ENCODE data around the gene FOXQ1. TPM values are rescaled to one million over a fixed set of nuclear protein-coding genes. Genes with fewer than 3 reads are reported as not detected.

The FOXQ1 gene
- total RNA-seq, 1 experiment from 2014 or later = 46.1 TPM

DNA sequence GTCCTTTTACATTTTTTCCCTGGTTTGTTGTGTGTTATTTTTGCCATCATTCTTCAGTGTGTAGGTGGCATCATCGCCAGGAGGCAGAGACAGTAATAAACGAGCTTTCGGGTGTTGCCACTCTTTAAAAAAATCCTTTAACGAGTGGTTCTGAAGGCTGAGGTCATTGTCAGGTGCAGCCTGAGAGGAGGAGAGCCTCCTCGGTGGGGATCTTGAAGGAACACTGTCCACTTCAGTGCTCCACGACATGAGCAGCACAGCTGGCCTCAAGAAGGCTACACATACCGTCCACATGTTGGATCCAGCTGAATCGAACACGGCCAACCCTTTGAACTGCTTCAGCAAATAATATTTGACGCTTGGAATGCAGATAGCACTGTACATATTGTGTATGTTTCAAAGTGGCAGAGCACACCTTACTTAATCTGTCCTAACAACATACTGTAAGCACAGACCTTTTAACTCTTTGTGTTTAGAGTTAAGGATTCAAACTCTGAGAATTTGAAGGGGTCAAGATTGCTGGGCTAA lies 48.0 kb upstream of the FOXQ1 start:
- Mint-ChIP-seq H3K27me3 (ENCODE audit: unreplicated experiment) (no peaks in the 10 kb centered on the region), H3K27ac (ENCODE audit: unreplicated experiment) (no peak overlapping the region), H3K9me3 (ENCODE audit: low read depth, unreplicated experiment) (no peaks in the 10 kb centered on the region), H3K4me3 (ENCODE audit: low read depth, unreplicated experiment) (no peak overlapping the region), H3K36me3 (ENCODE audit: insufficient read depth, unreplicated experiment) (no peaks in the 10 kb centered on the region), H3K4me1 (ENCODE audit: low read depth, unreplicated experiment) (peaks cover 23% of the 10 kb centered on the region)
- CTCF ChIA-PET = no interaction called here
- TF ChIP-seq, protein P1, sequence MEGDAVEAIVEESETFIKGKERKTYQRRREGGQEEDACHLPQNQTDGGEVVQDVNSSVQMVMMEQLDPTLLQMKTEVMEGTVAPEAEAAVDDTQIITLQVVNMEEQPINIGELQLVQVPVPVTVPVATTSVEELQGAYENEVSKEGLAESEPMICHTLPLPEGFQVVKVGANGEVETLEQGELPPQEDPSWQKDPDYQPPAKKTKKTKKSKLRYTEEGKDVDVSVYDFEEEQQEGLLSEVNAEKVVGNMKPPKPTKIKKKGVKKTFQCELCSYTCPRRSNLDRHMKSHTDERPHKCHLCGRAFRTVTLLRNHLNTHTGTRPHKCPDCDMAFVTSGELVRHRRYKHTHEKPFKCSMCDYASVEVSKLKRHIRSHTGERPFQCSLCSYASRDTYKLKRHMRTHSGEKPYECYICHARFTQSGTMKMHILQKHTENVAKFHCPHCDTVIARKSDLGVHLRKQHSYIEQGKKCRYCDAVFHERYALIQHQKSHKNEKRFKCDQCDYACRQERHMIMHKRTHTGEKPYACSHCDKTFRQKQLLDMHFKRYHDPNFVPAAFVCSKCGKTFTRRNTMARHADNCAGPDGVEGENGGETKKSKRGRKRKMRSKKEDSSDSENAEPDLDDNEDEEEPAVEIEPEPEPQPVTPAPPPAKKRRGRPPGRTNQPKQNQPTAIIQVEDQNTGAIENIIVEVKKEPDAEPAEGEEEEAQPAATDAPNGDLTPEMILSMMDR (IDR thresholded peaks at IDR 0.05; ENCODE audit: unreplicated experiment) = no peak
- DNase-seq = no peak
- no TSS peak for BruUV-seq (replicated peaks)
- intact Hi-C loops (cut with micrococcal nuclease; ENCODE audit: unreplicated experiment) = loop anchor here (10.0 kb wide), 1 partner anchor 51 kb away; the partner anchor contains the start of gene FOXQ1

DNA sequence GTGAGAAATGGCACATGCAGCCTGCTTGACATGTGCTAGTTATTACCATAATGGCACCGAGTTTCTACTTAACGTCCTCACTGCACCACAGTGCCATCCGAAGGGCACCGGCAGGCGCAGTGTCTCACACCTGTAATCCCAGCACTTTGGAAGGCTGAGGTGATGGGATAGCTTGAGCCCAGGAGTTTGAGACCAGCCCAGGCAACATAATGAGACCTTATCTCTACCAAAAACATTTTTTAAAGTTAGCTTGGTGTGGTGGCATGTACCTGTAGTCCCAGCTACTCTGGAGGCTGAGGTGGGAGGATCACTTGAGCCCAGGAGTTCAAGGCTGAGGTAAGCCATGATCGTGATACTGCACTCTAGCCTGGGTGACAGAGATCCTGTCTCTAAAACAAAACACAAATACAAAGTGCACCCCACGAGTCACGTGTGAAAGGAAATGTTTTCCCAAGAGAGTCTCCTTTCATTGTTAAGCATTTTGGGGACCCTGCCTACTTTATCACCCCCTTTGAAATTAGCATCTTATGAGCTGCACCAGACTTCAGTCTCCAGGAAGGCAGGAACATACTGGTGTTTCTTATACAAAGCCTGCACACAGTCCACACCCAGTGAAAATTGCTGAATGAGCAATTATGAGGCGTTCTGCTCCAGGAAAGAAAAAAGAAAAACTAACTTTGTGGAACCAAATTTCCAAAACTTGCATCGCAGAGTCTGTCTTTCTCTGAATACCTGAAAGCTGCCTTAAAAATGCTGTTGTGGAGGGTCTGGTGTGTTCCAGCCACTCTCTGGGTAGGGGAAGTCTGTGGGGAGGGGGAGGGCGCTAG lies 47.1 kb upstream of the FOXQ1 start:
- intact Hi-C loops (cut with micrococcal nuclease; ENCODE audit: unreplicated experiment) = loop anchor here (10.0 kb wide), 1 partner anchor 50 kb away; the partner anchor contains the start of gene FOXQ1
- TF ChIP-seq, protein P1 (IDR thresholded peaks at IDR 0.05; ENCODE audit: unreplicated experiment) = no peak
- Mint-ChIP-seq H3K27me3 (ENCODE audit: unreplicated experiment) (no peaks in the 10 kb centered on the region), H3K27ac (ENCODE audit: unreplicated experiment) (no peak overlapping the region), H3K9me3 (ENCODE audit: low read depth, unreplicated experiment) (no peaks in the 10 kb centered on the region), H3K36me3 (ENCODE audit: insufficient read depth, unreplicated experiment) (no peaks in the 10 kb centered on the region), H3K4me1 (ENCODE audit: low read depth, unreplicated experiment) (peaks cover 24% of the 10 kb centered on the region), H3K4me3 (ENCODE audit: low read depth, unreplicated experiment) (no peak overlapping the region)
- CTCF ChIA-PET = no interaction called here
- DNase-seq = no peak
- no TSS peak for BruUV-seq (replicated peaks)

DNA sequence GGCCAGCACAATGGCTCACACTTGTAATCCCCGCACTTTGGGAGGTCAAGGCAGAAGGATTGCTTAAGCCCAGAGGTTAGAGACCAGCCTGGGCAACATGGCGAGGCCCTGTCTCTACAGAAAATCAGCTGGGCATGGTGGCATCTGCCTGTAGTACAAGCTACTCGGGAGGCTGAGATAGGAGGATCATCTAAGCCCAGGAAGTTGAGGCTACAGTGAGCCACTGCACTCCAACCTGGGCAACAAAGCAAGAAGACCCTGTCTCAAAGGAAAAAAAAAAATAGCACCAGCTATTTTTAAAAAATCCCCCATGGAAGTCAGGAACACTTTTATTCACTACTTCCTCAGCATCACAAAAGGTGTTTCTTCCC lies 45.2 kb upstream of the FOXQ1 start:
- no peaks in the 10 kb centered on the region for H3K27me3 Mint-ChIP-seq (ENCODE audit: unreplicated experiment)
- H3K27ac Mint-ChIP-seq (ENCODE audit: unreplicated experiment) = peak overlapping the region; percentile 58
- no TSS peak for BruUV-seq (replicated peaks)
- CTCF ChIA-PET = no interaction called here
- H3K4me3 Mint-ChIP-seq (ENCODE audit: low read depth, unreplicated experiment) = peak overlapping the region; percentile 34
- intact Hi-C loops (cut with micrococcal nuclease; ENCODE audit: unreplicated experiment) = loop anchor here (10.0 kb wide), 1 partner anchor 48 kb away; the partner anchor contains the start of gene FOXQ1
- peaks cover 24% of the 10 kb centered on the region for H3K4me1 Mint-ChIP-seq (ENCODE audit: low read depth, unreplicated experiment)
- H3K36me3 Mint-ChIP-seq (ENCODE audit: insufficient read depth, unreplicated experiment) = no peaks in the 10 kb centered on the region
- TF ChIP-seq, protein P1 (IDR thresholded peaks at IDR 0.05; ENCODE audit: unreplicated experiment) = no peak
- H3K9me3 Mint-ChIP-seq (ENCODE audit: low read depth, unreplicated experiment) = peaks cover under 1% of the 10 kb centered on the region
- no peak for DNase-seq

DNA sequence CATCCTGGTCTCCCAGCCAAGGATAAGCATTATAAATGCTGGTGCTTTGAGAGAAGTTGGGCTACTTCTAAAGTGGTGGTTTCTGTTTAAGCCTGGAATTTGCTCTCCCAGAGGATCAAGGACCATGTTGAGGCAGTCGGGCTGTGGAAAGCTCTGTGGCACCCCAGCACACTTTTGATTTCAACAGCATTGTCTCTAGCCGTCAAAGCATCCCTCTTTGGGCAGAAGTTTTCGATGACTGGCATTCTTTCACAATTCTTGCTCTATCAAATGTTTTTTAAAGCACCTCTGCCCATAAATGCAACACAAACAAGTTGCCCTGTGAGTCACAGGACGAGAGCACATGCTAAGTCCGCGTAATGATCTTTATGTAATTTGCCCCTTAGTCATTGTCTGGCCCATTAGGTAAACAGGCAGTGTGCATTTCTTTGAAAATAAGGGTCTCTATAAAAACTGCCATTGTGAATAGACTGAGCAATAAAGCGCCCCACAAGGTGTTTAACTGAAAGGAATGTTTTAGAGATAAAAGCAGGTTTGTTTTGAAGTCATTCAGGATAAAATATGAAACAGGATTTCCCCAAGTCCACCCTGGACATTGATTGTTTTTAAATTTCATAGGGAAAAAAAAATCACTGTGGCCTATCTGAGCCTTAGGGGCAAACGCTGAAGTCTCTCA lies 44.7 kb upstream of the FOXQ1 start:
- Mint-ChIP-seq H3K9me3 (ENCODE audit: low read depth, unreplicated experiment) (peaks cover 4% of the 10 kb centered on the region), H3K4me1 (ENCODE audit: low read depth, unreplicated experiment) (peaks cover 24% of the 10 kb centered on the region), H3K36me3 (ENCODE audit: insufficient read depth, unreplicated experiment) (no peaks in the 10 kb centered on the region), H3K27me3 (ENCODE audit: unreplicated experiment) (no peaks in the 10 kb centered on the region), H3K27ac (ENCODE audit: unreplicated experiment) (peak overlapping the region; percentile 58), H3K4me3 (ENCODE audit: low read depth, unreplicated experiment) (peak overlapping the region; percentile 34)
- DNase-seq = peak; percentile 28
- intact Hi-C loops (cut with micrococcal nuclease; ENCODE audit: unreplicated experiment) = loop anchor here (10.0 kb wide), 1 partner anchor 48 kb away; the partner anchor contains the start of gene FOXQ1
- CTCF ChIA-PET = interaction anchor here (1.5 kb wide), 1 partner anchor 20 kb away, joined by 5 read pairs; no protein-coding TSS in a partner anchor
- no TSS peak for BruUV-seq (replicated peaks)
- TF ChIP-seq, protein P1 (IDR thresholded peaks at IDR 0.05; ENCODE audit: unreplicated experiment) = no peak

Measured in Calu3 (cell line).